Measurements from ENCODE around the gene RNF13.

DNA sequence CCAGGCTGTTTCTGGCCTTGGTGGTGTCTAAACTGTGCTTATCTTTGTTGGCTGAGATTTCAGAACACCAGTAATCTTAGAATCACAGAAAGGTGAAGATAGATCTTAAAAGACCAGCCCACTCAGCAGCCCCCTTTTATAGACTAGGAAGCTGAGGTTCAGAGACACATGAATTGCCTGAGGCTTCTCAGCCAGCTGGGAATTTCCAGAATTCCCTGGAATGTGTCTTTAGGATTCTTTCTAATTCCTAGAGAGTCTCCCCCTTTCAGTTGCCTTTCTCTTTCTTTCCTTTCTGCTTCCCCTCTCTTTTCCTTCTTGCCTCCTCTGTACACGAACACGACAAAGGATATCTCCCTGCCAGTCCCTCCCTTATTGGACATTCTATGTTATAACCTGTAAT, 40.2 kb upstream of the RNF13 start:
- no peak for TF ChIP-seq CTCF (IDR thresholded peaks at IDR 0.05)
- TF ChIP-seq POLR2A (IDR thresholded peaks at IDR 0.05), result no peak
- no peak for TF ChIP-seq POLR2AphosphoS5 (IDR thresholded peaks at IDR 0.05)

Data from prostate gland (tissue), 2 donors.